ENCODE measurements around the gene DSCAML1.
"Not testable (repeated sequence)": the region's sequence is repeated elsewhere in the genome, so short reads cannot be mapped to it uniquely, and the experiment has no call there.

Gene DSCAML1

DNA sequence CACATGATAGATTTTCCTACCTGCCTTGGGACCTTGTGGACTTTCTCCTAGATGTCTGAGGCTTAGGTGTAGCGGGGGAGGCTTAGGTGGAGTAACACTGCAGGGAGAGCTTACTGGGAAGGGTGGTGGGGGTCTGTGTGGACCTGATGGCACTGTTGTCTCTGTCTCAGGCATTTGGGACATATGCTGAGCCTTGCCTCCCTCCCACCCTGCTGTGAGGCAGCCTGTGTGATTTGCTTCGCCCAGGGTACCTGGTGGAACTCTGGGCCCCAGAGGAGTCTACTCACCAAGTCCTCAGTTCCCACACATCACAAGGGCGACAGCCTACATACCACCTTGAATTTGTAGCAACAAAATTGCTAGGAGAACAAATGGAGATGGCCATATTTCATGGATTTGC, 388.7 kb downstream of the DSCAML1 start:
- H3K4me3 ChIP-seq (ENCODE audit: low read depth, low read length, poor library complexity, severe bottlenecking) = no peak overlapping the region
- H3K9me3 ChIP-seq (ENCODE audit: low read length) = no peaks in the 10 kb centered on the region
- no peaks in the 10 kb centered on the region; the same call in 1 of the 2 replicates for H3K36me3 ChIP-seq (ENCODE audit: insufficient read depth, low read length)
- no peak overlapping the region for H2AFZ ChIP-seq (ENCODE audit: low read length)
- no peak for TF ChIP-seq EZH2 (IDR thresholded peaks at IDR 0.05; ENCODE audit: borderline replicate concordance, low read length)
- TF ChIP-seq, protein P1, sequence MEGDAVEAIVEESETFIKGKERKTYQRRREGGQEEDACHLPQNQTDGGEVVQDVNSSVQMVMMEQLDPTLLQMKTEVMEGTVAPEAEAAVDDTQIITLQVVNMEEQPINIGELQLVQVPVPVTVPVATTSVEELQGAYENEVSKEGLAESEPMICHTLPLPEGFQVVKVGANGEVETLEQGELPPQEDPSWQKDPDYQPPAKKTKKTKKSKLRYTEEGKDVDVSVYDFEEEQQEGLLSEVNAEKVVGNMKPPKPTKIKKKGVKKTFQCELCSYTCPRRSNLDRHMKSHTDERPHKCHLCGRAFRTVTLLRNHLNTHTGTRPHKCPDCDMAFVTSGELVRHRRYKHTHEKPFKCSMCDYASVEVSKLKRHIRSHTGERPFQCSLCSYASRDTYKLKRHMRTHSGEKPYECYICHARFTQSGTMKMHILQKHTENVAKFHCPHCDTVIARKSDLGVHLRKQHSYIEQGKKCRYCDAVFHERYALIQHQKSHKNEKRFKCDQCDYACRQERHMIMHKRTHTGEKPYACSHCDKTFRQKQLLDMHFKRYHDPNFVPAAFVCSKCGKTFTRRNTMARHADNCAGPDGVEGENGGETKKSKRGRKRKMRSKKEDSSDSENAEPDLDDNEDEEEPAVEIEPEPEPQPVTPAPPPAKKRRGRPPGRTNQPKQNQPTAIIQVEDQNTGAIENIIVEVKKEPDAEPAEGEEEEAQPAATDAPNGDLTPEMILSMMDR (IDR thresholded peaks at IDR 0.05; ENCODE audit: low read length) = no peak
- no peaks in the 10 kb centered on the region for H3K9me2 ChIP-seq (ENCODE audit: low read depth, low read length)
- H3K9ac ChIP-seq (ENCODE audit: low read length) = no peak overlapping the region
- no peaks in the 10 kb centered on the region for H4K20me1 ChIP-seq (ENCODE audit: insufficient read depth, low read length)
- no peaks in the 10 kb centered on the region for H3K27me3 ChIP-seq (ENCODE audit: insufficient read depth, low read length)
- H3K4me1 ChIP-seq (ENCODE audit: insufficient read depth, low read length, severe bottlenecking) = no peaks in the 10 kb centered on the region
- no peaks in the 10 kb centered on the region for H3F3A ChIP-seq (ENCODE audit: insufficient read depth, low read length)
- no peaks in the 10 kb centered on the region for H3K79me2 ChIP-seq (ENCODE audit: insufficient read depth, low read length)
- H3K4me2 ChIP-seq (ENCODE audit: low read length) = no peak overlapping the region
- H3K27ac ChIP-seq (ENCODE audit: low read depth, low read length, poor library complexity, severe bottlenecking) = no peak overlapping the region

DNA sequence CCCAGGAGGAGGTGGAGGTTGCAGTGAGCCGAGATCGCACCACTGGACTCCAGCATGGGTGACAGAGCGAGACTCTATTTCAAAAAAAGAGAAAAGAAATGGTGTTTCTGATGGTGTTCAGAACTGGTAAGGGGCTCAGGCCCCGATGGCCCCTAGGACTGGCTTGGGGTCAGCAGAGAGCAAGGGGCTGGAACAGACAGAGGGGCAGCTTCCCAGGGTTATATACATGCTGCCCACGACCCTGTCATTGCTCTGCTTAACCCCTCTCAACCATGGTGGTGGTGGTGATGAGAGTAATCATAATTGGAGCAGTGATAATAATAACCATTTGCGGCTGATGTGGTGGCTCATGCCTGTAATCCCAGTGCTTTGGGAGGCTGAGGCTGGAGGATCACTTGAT, 390.0 kb downstream of the DSCAML1 start:
- no peak for TF ChIP-seq EZH2 (IDR thresholded peaks at IDR 0.05; ENCODE audit: borderline replicate concordance, low read length)
- TF ChIP-seq, protein P1 (IDR thresholded peaks at IDR 0.05; ENCODE audit: low read length) = no peak

GRCh38 chr11:117405898-117406297, 391.1 kb downstream of the DSCAML1 start:
- H3K9ac ChIP-seq (ENCODE audit: low read length); H3K27me3 ChIP-seq (ENCODE audit: insufficient read depth, low read length); H3K27ac ChIP-seq (ENCODE audit: low read depth, low read length, poor library complexity, severe bottlenecking); H3K36me3 ChIP-seq (ENCODE audit: insufficient read depth, low read length); H3K4me1 ChIP-seq (ENCODE audit: insufficient read depth, low read length, severe bottlenecking); H3K9me2 ChIP-seq (ENCODE audit: low read depth, low read length); H3K4me2 ChIP-seq (ENCODE audit: low read length); H4K20me1 ChIP-seq (ENCODE audit: insufficient read depth, low read length); H3K4me3 ChIP-seq (ENCODE audit: low read depth, low read length, poor library complexity, severe bottlenecking); H3K79me2 ChIP-seq (ENCODE audit: insufficient read depth, low read length); H3K9me3 ChIP-seq (ENCODE audit: low read length); H3F3A ChIP-seq (ENCODE audit: insufficient read depth, low read length); H2AFZ ChIP-seq (ENCODE audit: low read length): not testable (repeated sequence)

More for the DNA sequence above, 390.0 kb downstream of the DSCAML1 start:
- no peaks in the 10 kb centered on the region; the same call in 1 of the 2 replicates for H3K36me3 ChIP-seq (ENCODE audit: insufficient read depth, low read length)
- H4K20me1 ChIP-seq (ENCODE audit: insufficient read depth, low read length) = no peaks in the 10 kb centered on the region
- H3F3A ChIP-seq (ENCODE audit: insufficient read depth, low read length) = no peaks in the 10 kb centered on the region
- H3K4me1 ChIP-seq (ENCODE audit: insufficient read depth, low read length, severe bottlenecking) = no peaks in the 10 kb centered on the region
- no peak overlapping the region for H3K4me2 ChIP-seq (ENCODE audit: low read length)
- no peak overlapping the region for H3K27ac ChIP-seq (ENCODE audit: low read depth, low read length, poor library complexity, severe bottlenecking)
- H3K9me3 ChIP-seq (ENCODE audit: low read length) = no peaks in the 10 kb centered on the region
- H3K79me2 ChIP-seq (ENCODE audit: insufficient read depth, low read length) = no peaks in the 10 kb centered on the region
- H3K4me3 ChIP-seq (ENCODE audit: low read depth, low read length, poor library complexity, severe bottlenecking) = no peak overlapping the region
- no peak overlapping the region for H3K9ac ChIP-seq (ENCODE audit: low read length)
- no peak overlapping the region for H2AFZ ChIP-seq (ENCODE audit: low read length)
- H3K27me3 ChIP-seq (ENCODE audit: insufficient read depth, low read length) = no peaks in the 10 kb centered on the region
- no peaks in the 10 kb centered on the region for H3K9me2 ChIP-seq (ENCODE audit: low read depth, low read length)

DNA sequence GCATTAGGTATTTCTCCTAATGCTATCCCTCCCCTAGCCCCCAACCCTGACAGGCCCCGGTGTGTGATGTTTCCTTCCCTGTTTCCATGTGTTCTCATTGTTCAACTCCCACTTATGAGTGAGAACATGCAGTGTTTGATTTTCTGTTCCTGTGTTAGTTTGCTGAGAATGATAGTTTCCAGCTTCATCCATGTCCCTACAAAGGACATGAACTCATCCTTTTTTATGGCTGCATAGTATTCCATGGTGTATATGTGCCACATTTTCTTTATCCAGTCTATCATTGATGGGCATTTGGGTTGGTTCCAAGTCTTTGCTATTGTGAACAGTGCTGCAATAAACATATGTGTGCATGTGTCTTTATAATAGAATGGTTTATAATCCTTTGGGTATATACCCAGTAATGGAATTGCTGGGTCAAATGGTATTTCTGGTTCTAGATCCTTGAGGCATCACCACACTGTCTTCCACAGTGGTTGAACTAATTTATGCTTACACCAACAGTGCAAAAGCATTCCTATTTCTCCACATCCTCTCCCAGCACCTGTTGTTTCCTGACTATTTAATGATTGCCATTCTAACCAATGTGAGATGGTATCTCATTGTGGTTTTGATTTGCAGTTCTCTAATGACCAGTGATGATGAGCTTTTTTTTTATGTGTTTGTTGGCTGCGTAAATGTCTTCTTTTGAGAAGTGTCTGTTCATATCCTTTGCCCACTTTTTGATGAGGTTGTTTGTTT, 397.7 kb downstream of the DSCAML1 start:
- not testable (repeated sequence) for H3K27me3 ChIP-seq (ENCODE audit: insufficient read depth, low read length); H3F3A ChIP-seq (ENCODE audit: insufficient read depth, low read length); H3K4me3 ChIP-seq (ENCODE audit: low read depth, low read length, poor library complexity, severe bottlenecking); H3K9me3 ChIP-seq (ENCODE audit: low read length); H4K20me1 ChIP-seq (ENCODE audit: insufficient read depth, low read length); H3K27ac ChIP-seq (ENCODE audit: low read depth, low read length, poor library complexity, severe bottlenecking); H3K9me2 ChIP-seq (ENCODE audit: low read depth, low read length); H2AFZ ChIP-seq (ENCODE audit: low read length); H3K4me2 ChIP-seq (ENCODE audit: low read length); H3K4me1 ChIP-seq (ENCODE audit: insufficient read depth, low read length, severe bottlenecking); H3K79me2 ChIP-seq (ENCODE audit: insufficient read depth, low read length); H3K9ac ChIP-seq (ENCODE audit: low read length)
- H3K36me3 ChIP-seq (ENCODE audit: insufficient read depth, low read length) = peaks cover 16% of the 10 kb centered on the region

DNA sequence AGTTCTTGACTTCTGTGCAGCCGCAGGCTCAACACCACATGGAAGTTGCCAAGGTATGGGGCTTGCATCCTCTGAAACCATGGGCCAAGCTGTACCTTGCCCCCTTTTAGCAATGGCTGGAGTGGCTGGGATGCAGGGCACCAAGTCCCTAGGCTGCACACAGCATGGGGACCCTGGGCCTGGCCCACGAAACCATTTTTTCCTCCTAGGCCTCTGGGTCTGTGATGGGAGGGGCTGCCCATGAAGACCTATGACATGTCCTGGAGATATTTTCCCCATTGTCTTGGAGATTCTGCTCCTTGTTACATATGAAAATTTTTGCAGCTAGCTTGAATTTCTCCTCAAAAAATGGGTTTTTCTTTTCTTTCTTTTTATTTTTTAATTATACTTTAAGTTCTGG, 398.4 kb downstream of the DSCAML1 start:
- H3K36me3 ChIP-seq (ENCODE audit: insufficient read depth, low read length) = peaks cover 16% of the 10 kb centered on the region
- H3K4me1 ChIP-seq (ENCODE audit: insufficient read depth, low read length, severe bottlenecking); H3K27ac ChIP-seq (ENCODE audit: low read depth, low read length, poor library complexity, severe bottlenecking); H4K20me1 ChIP-seq (ENCODE audit: insufficient read depth, low read length); H3K9ac ChIP-seq (ENCODE audit: low read length); H3K4me3 ChIP-seq (ENCODE audit: low read depth, low read length, poor library complexity, severe bottlenecking); H3K9me3 ChIP-seq (ENCODE audit: low read length); H3K27me3 ChIP-seq (ENCODE audit: insufficient read depth, low read length); H3K4me2 ChIP-seq (ENCODE audit: low read length); H3F3A ChIP-seq (ENCODE audit: insufficient read depth, low read length); H2AFZ ChIP-seq (ENCODE audit: low read length); H3K9me2 ChIP-seq (ENCODE audit: low read depth, low read length); H3K79me2 ChIP-seq (ENCODE audit: insufficient read depth, low read length): not testable (repeated sequence)

Data from OCI-LY1 (cell line).